HL-60/S4 (cell line): ENCODE data around the gene CYTH4.

Experiments used
- in situ Hi-C: fragments of 300-500 bp; cut with MboI; formaldehyde crosslinking; loops from 2 replicates; pipeline ENCODE4 v1.14.3; 2022; ENCODE audit warnings: low sequenced_read_pairs

The CYTH4 gene

GRCh38 chr22:37340331-37341262, 58.3 kb downstream of the CYTH4 start:
- in situ Hi-C loops: no loop called here

- in situ Hi-C loops: no loop called here
Observed at GRCh38 chr22:37342065-37342464, 59.8 kb downstream of the CYTH4 start.

GRCh38 chr22:37343348-37343747, 61.0 kb downstream of the CYTH4 start:
- in situ Hi-C loops: no loop called here

GRCh38 chr22:37343863-37344734, 61.8 kb downstream of the CYTH4 start:
- in situ Hi-C loops: no loop called here

- in situ Hi-C loops: no loop called here
Observed at GRCh38 chr22:37344735-37345449, 62.6 kb downstream of the CYTH4 start.

GRCh38 chr22:37345863-37346504, 63.7 kb downstream of the CYTH4 start:
- in situ Hi-C loops: no loop called here

GRCh38 chr22:37346505-37346895, 64.2 kb downstream of the CYTH4 start:
- in situ Hi-C loops: no loop called here

- in situ Hi-C loops: no loop called here
Observed at GRCh38 chr22:37349043-37349814, 66.9 kb downstream of the CYTH4 start.

- in situ Hi-C loops: no loop called here
Observed at GRCh38 chr22:37351232-37351631, 68.9 kb downstream of the CYTH4 start.

- in situ Hi-C loops: no loop called here
Observed at GRCh38 chr22:37352481-37352880, 70.2 kb downstream of the CYTH4 start.

GRCh38 chr22:37353839-37354238, 71.5 kb downstream of the CYTH4 start:
- in situ Hi-C loops: no loop called here

GRCh38 chr22:37354261-37354660, 72.0 kb downstream of the CYTH4 start:
- in situ Hi-C loops: no loop called here

GRCh38 chr22:37354670-37355069, 72.4 kb downstream of the CYTH4 start:
- in situ Hi-C loops: no loop called here

GRCh38 chr22:37355174-37355573, 72.9 kb downstream of the CYTH4 start:
- in situ Hi-C loops: no loop called here

GRCh38 chr22:37356922-37357321, 74.6 kb downstream of the CYTH4 start:
- in situ Hi-C loops: no loop called here

GRCh38 chr22:37357446-37358075, 75.3 kb downstream of the CYTH4 start:
- in situ Hi-C loops: no loop called here

- in situ Hi-C loops: no loop called here
Observed at GRCh38 chr22:37358386-37358785, 76.1 kb downstream of the CYTH4 start.

GRCh38 chr22:37358917-37359316, 76.6 kb downstream of the CYTH4 start:
- in situ Hi-C loops: no loop called here

GRCh38 chr22:37362621-37363020, 80.3 kb downstream of the CYTH4 start:
- in situ Hi-C loops: no loop called here
